ENCODE measurements around the gene CMTR1. TPM values are rescaled to one million over a fixed set of nuclear protein-coding genes. Genes with fewer than 3 reads are reported as not detected.

The CMTR1 gene
- total RNA-seq, 4 donors from 2014 or later = 27.0 to 65.7 (median 28.9) TPM

DNA sequence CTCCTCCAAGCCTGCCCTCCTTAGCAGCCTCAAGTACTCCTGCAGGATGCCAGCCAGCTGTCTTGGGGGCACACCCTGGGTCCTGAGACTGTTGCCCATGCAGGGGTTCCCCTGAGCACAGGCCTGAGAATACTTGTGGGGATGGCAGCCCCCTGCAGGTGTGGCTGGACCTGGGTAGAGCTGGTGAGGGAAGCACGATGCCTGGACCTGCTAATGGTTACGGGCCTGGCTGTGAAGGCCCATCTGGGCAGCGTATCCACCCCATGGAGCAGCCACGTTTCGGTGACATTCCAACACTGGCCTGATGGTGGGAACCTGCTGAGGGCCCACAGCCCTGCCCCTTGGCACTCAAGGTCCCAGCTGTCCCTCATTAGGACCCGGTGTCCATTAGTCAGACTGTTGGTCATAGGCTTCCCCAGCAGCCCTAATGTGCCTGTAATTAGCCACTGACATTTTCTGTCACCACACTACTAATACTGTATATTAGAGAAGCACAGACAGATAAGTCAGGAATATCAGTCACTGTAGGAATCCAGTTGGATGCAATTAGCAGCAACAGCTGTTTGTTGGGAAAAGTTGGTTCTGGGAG, 46.3 kb downstream of the CMTR1 start:
- 86% methylated on average over 3 of the region's 6 CpGs for WGBS
- TF ChIP-seq EP300 (IDR thresholded peaks at IDR 0.05) (no peak), POLR2AphosphoS5 (IDR thresholded peaks at IDR 0.05) (no peak), POLR2A (IDR thresholded peaks at IDR 0.05) (no peak)
- TF ChIP-seq, protein P1, sequence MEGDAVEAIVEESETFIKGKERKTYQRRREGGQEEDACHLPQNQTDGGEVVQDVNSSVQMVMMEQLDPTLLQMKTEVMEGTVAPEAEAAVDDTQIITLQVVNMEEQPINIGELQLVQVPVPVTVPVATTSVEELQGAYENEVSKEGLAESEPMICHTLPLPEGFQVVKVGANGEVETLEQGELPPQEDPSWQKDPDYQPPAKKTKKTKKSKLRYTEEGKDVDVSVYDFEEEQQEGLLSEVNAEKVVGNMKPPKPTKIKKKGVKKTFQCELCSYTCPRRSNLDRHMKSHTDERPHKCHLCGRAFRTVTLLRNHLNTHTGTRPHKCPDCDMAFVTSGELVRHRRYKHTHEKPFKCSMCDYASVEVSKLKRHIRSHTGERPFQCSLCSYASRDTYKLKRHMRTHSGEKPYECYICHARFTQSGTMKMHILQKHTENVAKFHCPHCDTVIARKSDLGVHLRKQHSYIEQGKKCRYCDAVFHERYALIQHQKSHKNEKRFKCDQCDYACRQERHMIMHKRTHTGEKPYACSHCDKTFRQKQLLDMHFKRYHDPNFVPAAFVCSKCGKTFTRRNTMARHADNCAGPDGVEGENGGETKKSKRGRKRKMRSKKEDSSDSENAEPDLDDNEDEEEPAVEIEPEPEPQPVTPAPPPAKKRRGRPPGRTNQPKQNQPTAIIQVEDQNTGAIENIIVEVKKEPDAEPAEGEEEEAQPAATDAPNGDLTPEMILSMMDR (IDR thresholded peaks at IDR 0.05) = no peak
- no peak for DNase-seq (ENCODE audit: low spot score in 2 of 2)

GRCh38 chr6:37480118-37480736, 47.2 kb downstream of the CMTR1 start:
- TF ChIP-seq, protein P1 (IDR thresholded peaks at IDR 0.05) = no peak
- TF ChIP-seq POLR2A (IDR thresholded peaks at IDR 0.05) = no peak
- no peak for TF ChIP-seq EP300 (IDR thresholded peaks at IDR 0.05)
- TF ChIP-seq POLR2AphosphoS5 (IDR thresholded peaks at IDR 0.05) = no peak
- Histone ChIP-seq H3K27ac (no peak overlapping the region), H3K36me3 (peaks cover 83% of the 10 kb centered on the region), H3K27me3 (no peaks in the 10 kb centered on the region), H3K4me3 (no peak overlapping the region), H3K9me3 (no peaks in the 10 kb centered on the region), H3K4me1 (no peaks in the 10 kb centered on the region)
- peak in 1 of 2 donors; percentile 63 for DNase-seq (ENCODE audit: low spot score in 2 of 2)
- WGBS = no CpG with 5 or more reads among the region's 1 CpG

More for the DNA sequence above, 46.3 kb downstream of the CMTR1 start:
- H3K27ac ChIP-seq = no peak overlapping the region
- H3K27me3 ChIP-seq = no peaks in the 10 kb centered on the region
- no peaks in the 10 kb centered on the region for H3K4me1 ChIP-seq
- no peak overlapping the region for H3K4me3 ChIP-seq
- H3K9me3 ChIP-seq = no peaks in the 10 kb centered on the region
- H3K36me3 ChIP-seq = peaks cover 91% of the 10 kb centered on the region

GRCh38 chr6:37480951-37481534, 48.0 kb downstream of the CMTR1 start:
- peaks cover 74% of the 10 kb centered on the region for H3K36me3 ChIP-seq
- TF ChIP-seq POLR2AphosphoS5 (IDR thresholded peaks at IDR 0.05) (no peak), POLR2A (IDR thresholded peaks at IDR 0.05) (no peak), EP300 (IDR thresholded peaks at IDR 0.05) (no peak)
- TF ChIP-seq, protein P1 (IDR thresholded peaks at IDR 0.05) = no peak
- peak in 1 of 2 donors; percentile 43 for DNase-seq (ENCODE audit: low spot score in 2 of 2)
- no peaks in the 10 kb centered on the region for H3K27me3 ChIP-seq
- H3K27ac ChIP-seq = no peak overlapping the region
- WGBS = 76% methylated on average over 7 of the region's 7 CpGs
- H3K4me3 ChIP-seq = no peak overlapping the region
- no peaks in the 10 kb centered on the region for H3K9me3 ChIP-seq
- no peaks in the 10 kb centered on the region for H3K4me1 ChIP-seq

DNA sequence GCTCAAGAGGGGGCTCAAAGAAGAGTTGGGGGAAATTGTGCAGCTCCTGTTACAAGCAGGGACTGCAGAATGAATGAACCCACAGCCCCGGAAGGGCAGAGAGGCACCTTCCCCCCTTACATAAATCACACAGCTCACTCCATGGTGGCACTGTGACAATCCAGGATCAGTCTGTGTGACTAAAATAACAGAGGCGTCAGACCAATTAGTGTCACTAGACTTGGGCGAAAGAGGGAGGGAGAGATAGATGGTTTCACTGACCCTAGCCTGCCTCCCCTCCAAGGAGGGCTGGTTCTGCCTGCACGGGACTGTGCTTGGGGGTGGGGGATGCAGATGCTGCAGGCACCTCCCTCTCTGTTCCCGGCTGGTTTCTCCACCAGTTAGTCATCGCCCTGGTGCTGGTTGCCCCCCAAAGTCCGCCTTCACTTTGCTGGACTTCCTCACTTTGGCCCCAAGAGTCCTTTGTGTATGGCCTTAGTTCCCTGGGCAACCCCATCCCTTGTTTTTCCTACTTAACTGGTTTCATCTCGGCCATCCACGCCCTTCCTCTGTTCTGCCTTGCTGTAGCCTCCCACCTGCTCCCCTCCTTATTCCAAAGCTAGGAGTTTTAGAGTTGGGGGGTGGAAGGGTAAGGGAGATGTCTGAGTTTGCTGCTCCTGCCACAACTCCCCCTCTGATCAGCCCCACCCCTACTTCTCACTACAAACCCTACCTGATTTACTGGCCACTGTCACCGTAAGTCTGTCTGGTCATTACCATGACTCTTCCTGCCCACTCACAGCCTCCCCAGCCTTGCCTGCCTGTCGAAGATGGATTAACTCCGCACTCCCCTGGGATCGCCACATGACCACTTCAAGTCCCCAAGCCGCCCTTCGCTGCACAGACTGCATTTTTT, 48.9 kb downstream of the CMTR1 start:
- H3K27me3 ChIP-seq = no peaks in the 10 kb centered on the region
- no peaks in the 10 kb centered on the region for H3K9me3 ChIP-seq
- H3K36me3 ChIP-seq = peaks cover 65% of the 10 kb centered on the region
- 78% methylated on average over 15 of the region's 15 CpGs for WGBS
- no peak overlapping the region for H3K4me3 ChIP-seq
- no peak for TF ChIP-seq POLR2AphosphoS5 (IDR thresholded peaks at IDR 0.05)
- no peak for TF ChIP-seq EP300 (IDR thresholded peaks at IDR 0.05)
- TF ChIP-seq, protein P1 (IDR thresholded peaks at IDR 0.05) = no peak
- no peak for TF ChIP-seq POLR2A (IDR thresholded peaks at IDR 0.05)
- peak in 1 of 2 donors; percentile 66 for DNase-seq (ENCODE audit: low spot score in 2 of 2)
- no peak overlapping the region for H3K27ac ChIP-seq
- H3K4me1 ChIP-seq = no peaks in the 10 kb centered on the region

Measured in suprapubic skin (tissue), 4 donors.